GM12878 (cell line): ENCODE results near the gene FCAMR.

ENCODE experiments used
- ATF2 ChIP-seq: IDR thresholded peaks from 2 replicates; pipeline ENCODE4 v1.6.1; 2012; ENCODE audit warnings: low read length, inconsistent platforms
- ATF7 ChIP-seq: fragments of 450-650 bp; IDR thresholded peaks from 2 replicates; pipeline ENCODE4 v1.6.1; 2016; ENCODE audit warnings: low read depth, mild to moderate bottlenecking
- CBX3 ChIP-seq: fragments of 200-600 bp; sonication (generic); IDR thresholded peaks from 2 replicates; pipeline ENCODE4 v1.6.1; 2016; ENCODE audit warnings: low read depth, borderline replicate concordance
- CTCF ChIP-seq, 3 experiments: IDR thresholded peaks in 2 of 3; conservative IDR thresholded peaks in 1 of 3; 2 replicates each; pipeline ENCODE4 v1.5.1; 2011; ENCODE audit warnings: low read depth in 3 of 3, low read length in 3 of 3, mild to moderate bottlenecking in 3 of 3, control low read depth in 2 of 3, moderate library complexity in 2 of 3, inconsistent platforms in 1 of 3, mixed read lengths in 1 of 3; ENCODE audit not compliant: control insufficient read depth in 2 of 3, insufficient read depth in 1 of 3; ENCODE audit errors: extremely low read depth in 1 of 3
- EZH2 ChIP-seq: IDR thresholded peaks from 2 replicates; pipeline ENCODE4 v1.6.1; 2012; ENCODE audit warnings: low read depth, mild to moderate bottlenecking, control low read depth, inconsistent platforms, low read length, borderline replicate concordance; ENCODE audit not compliant: control insufficient read depth
- JUND ChIP-seq: IDR thresholded peaks from 2 replicates; pipeline ENCODE4 v1.6.1; 2012; ENCODE audit warnings: low read depth, mild to moderate bottlenecking, low read length, improper control_type of control experiment, moderate library complexity
- NRF1 ChIP-seq: conservative IDR thresholded peaks from 2 replicates; pipeline ENCODE4 v1.6.1; 2011; ENCODE audit warnings: mild to moderate bottlenecking, low read depth, low read length, improper control_type of control experiment
- POLR2AphosphoS5 ChIP-seq: IDR thresholded peaks from 2 replicates; pipeline ENCODE4 v1.6.1; 2011; ENCODE audit warnings: mild to moderate bottlenecking, low read length, inconsistent platforms
- REST ChIP-seq: IDR thresholded peaks from 2 replicates; pipeline ENCODE4 v1.6.1; 2012; ENCODE audit warnings: mild to moderate bottlenecking, low read depth, low read length
- RFX5 ChIP-seq: IDR thresholded peaks from 2 replicates; pipeline ENCODE4 v1.6.1; 2011; ENCODE audit warnings: low read depth, low read length, improper control_type of control experiment
- SIN3A ChIP-seq: IDR thresholded peaks from 2 replicates; pipeline ENCODE4 v1.6.1; 2012; ENCODE audit warnings: low read depth, low read length, improper control_type of control experiment
- SMARCA5 ChIP-seq: fragments of 450-650 bp; IDR thresholded peaks from 2 replicates; pipeline ENCODE4 v1.6.1; 2017; ENCODE audit warnings: mild to moderate bottlenecking
- TCF12 ChIP-seq: IDR thresholded peaks from 2 replicates; pipeline ENCODE4 v1.6.1; 2011; ENCODE audit warnings: low read depth, mild to moderate bottlenecking, low read length
- YY1 ChIP-seq: IDR thresholded peaks from 2 replicates; pipeline ENCODE4 v1.6.1; 2011; ENCODE audit warnings: low read depth, mild to moderate bottlenecking, low read length

GRCh38 chr1:206969090-206969489 lies 1.2 kb downstream of the FCAMR start:
- TF ChIP-seq CTCF (IDR thresholded peaks at IDR 0.05 in 2 of 3, conservative IDR thresholded peaks at IDR 0.05 in 1 of 3; ENCODE audit: control insufficient read depth in 2 of 3, extremely low read depth in 1 of 3, insufficient read depth in 1 of 3, low read depth in 3 of 3, low read length in 3 of 3) (no peak), SIN3A (no peak), RFX5 (no peak), CBX3 (no peak), REST (no peak), ATF2 (no peak), JUND (no peak), SMARCA5 (no peak), YY1 (no peak), POLR2AphosphoS5 (no peak), NRF1 (no peak), ATF7 (no peak), TCF12 (no peak), EZH2 (no peak)
